SK-N-SH treated with all-trans-retinoic acid at 6 μM for 48 hours (cell line): ENCODE measurements around the gene ADH1C.

Source experiments
- ATAC-seq: fragments of 200-7000 bp; cut with Tn5 transposase; 3 replicates; pipeline ENCODE4 v1.9.1; 2020; ENCODE audit warnings: mild to moderate bottlenecking, moderate library complexity
- ARNTL ChIP-seq: fragments of 450-650 bp; formaldehyde crosslinking; IDR thresholded peaks from 2 replicates; pipeline ENCODE4 v1.5.0; 2020; ENCODE audit warnings: low read depth, mild to moderate bottlenecking, moderate library complexity, borderline replicate concordance
- BACH2 ChIP-seq: fragments of 250-450 bp; sonication (Bioruptor Pico); IDR thresholded peaks from 2 replicates; pipeline ENCODE4 v1.9.0; 2021; ENCODE audit warnings: mild to moderate bottlenecking, borderline replicate concordance
- CREB5 ChIP-seq: fragments of 250-450 bp; sonication (Bioruptor Pico); IDR thresholded peaks from 2 replicates; pipeline ENCODE4 v1.5.1; 2020; ENCODE audit warnings: low read depth, mild to moderate bottlenecking, moderate library complexity
- CSDC2 ChIP-seq: fragments of 250-450 bp; sonication (Bioruptor Pico); IDR thresholded peaks from 2 replicates; pipeline ENCODE4 v1.5.0; 2020; ENCODE audit warnings: mild to moderate bottlenecking, moderate library complexity
- CSRNP3 ChIP-seq: fragments of 250-450 bp; sonication (Bioruptor Pico); IDR thresholded peaks from 2 replicates; pipeline ENCODE4 v1.5.1; 2021; ENCODE audit warnings: mild to moderate bottlenecking, moderate library complexity
- ESRRG ChIP-seq: fragments of 250-450 bp; sonication (Bioruptor Pico); IDR thresholded peaks from 2 replicates; pipeline ENCODE4 v1.6.1; 2021; ENCODE audit warnings: mild to moderate bottlenecking
- GLIS3 ChIP-seq: fragments of 250-450 bp; sonication (Bioruptor Pico); IDR thresholded peaks from 2 replicates; pipeline ENCODE4 v1.5.0; 2020; ENCODE audit warnings: mild to moderate bottlenecking, moderate library complexity
- OSR1 ChIP-seq: fragments of 250-450 bp; sonication (Bioruptor Pico); IDR thresholded peaks from 2 replicates; pipeline ENCODE4 v1.8.0; 2022; ENCODE audit warnings: moderate library complexity, mild to moderate bottlenecking, inconsistent platforms
- POU6F1 ChIP-seq: fragments of 250-450 bp; sonication (Bioruptor Pico); IDR thresholded peaks from 2 replicates; pipeline ENCODE4 v1.8.0; 2021; ENCODE audit warnings: low read depth, mild to moderate bottlenecking, moderate library complexity, borderline replicate concordance
- PPARA ChIP-seq: fragments of 250-450 bp; sonication (Bioruptor Pico); IDR thresholded peaks from 2 replicates; pipeline ENCODE4 v1.5.0; 2020; ENCODE audit warnings: mild to moderate bottlenecking, borderline replicate concordance
- RARB ChIP-seq: fragments of 250-450 bp; sonication (Bioruptor Pico); IDR thresholded peaks from 2 replicates; pipeline ENCODE4 v1.8.0; 2021; ENCODE audit warnings: mild to moderate bottlenecking, moderate library complexity
- SNAI2 ChIP-seq: fragments of 250-450 bp; sonication (Bioruptor Pico); IDR thresholded peaks from 2 replicates; pipeline ENCODE4 v1.5.0; 2020; ENCODE audit warnings: mild to moderate bottlenecking, moderate library complexity
- TCF4 ChIP-seq: fragments of 250-450 bp; sonication (Bioruptor Pico); IDR thresholded peaks from 2 replicates; pipeline ENCODE4 v1.8.0; 2021; ENCODE audit warnings: mild to moderate bottlenecking, moderate library complexity, borderline replicate concordance
- TOX ChIP-seq: fragments of 250-450 bp; sonication (Bioruptor Pico); IDR thresholded peaks from 2 replicates; pipeline ENCODE4 v1.8.0; 2021; ENCODE audit warnings: mild to moderate bottlenecking, moderate library complexity, borderline replicate concordance
- ZC3H10 ChIP-seq: fragments of 250-450 bp; sonication (Bioruptor Pico); IDR thresholded peaks from 2 replicates; pipeline ENCODE4 v1.5.1; 2021; ENCODE audit warnings: mild to moderate bottlenecking, moderate library complexity
- ZFP3 ChIP-seq: fragments of 250-450 bp; sonication (Bioruptor Pico); IDR thresholded peaks from 2 replicates; pipeline ENCODE4 v1.5.0; 2020; ENCODE audit warnings: mild to moderate bottlenecking, moderate library complexity
- ZNF565 ChIP-seq: fragments of 450-650 bp; formaldehyde crosslinking; conservative IDR thresholded peaks from 2 replicates; pipeline ENCODE4 v1.5.0; 2020; ENCODE audit warnings: low read depth, mild to moderate bottlenecking, moderate library complexity
- ZNF70 ChIP-seq: fragments of 450-650 bp; formaldehyde crosslinking; IDR thresholded peaks from 2 replicates; pipeline ENCODE4 v1.5.0; 2020; ENCODE audit warnings: mild to moderate bottlenecking, moderate library complexity
- ZNF8 ChIP-seq: fragments of 450-650 bp; formaldehyde crosslinking; IDR thresholded peaks from 2 replicates; pipeline ENCODE4 v1.5.0; 2020; ENCODE audit warnings: mild to moderate bottlenecking, moderate library complexity
- TF ChIP-seq, protein P1 (sequence below): fragments of 250-450 bp; sonication (Bioruptor Pico); IDR thresholded peaks from 2 replicates; pipeline ENCODE4 v1.8.0; 2020; ENCODE audit warnings: mild to moderate bottlenecking, moderate library complexity, borderline replicate concordance
- TF ChIP-seq, protein P2 (sequence below): fragments of 250-450 bp; sonication (Bioruptor Pico); IDR thresholded peaks from 2 replicates; pipeline ENCODE4 v1.5.0; 2020; ENCODE audit warnings: mild to moderate bottlenecking, moderate library complexity

Gene ADH1C

GRCh38 chr4:99382745-99383360, 30.3 kb upstream of the ADH1C start:
- TF ChIP-seq GLIS3 (CRISPR knock-in tag) (no peak), ESRRG (CRISPR knock-in tag) (no peak), CSDC2 (CRISPR knock-in tag) (no peak), ZC3H10 (CRISPR knock-in tag) (no peak), CREB5 (CRISPR knock-in tag) (no peak), ARNTL (CRISPR knock-in tag) (no peak), ZNF565 (no peak), OSR1 (CRISPR knock-in tag) (no peak), BACH2 (CRISPR knock-in tag) (no peak), POU6F1 (CRISPR knock-in tag) (no peak), SNAI2 (CRISPR knock-in tag) (no peak), RARB (no peak), ZNF70 (CRISPR knock-in tag) (no peak), ZNF8 (CRISPR knock-in tag) (no peak)
- TF ChIP-seq, protein P1, sequence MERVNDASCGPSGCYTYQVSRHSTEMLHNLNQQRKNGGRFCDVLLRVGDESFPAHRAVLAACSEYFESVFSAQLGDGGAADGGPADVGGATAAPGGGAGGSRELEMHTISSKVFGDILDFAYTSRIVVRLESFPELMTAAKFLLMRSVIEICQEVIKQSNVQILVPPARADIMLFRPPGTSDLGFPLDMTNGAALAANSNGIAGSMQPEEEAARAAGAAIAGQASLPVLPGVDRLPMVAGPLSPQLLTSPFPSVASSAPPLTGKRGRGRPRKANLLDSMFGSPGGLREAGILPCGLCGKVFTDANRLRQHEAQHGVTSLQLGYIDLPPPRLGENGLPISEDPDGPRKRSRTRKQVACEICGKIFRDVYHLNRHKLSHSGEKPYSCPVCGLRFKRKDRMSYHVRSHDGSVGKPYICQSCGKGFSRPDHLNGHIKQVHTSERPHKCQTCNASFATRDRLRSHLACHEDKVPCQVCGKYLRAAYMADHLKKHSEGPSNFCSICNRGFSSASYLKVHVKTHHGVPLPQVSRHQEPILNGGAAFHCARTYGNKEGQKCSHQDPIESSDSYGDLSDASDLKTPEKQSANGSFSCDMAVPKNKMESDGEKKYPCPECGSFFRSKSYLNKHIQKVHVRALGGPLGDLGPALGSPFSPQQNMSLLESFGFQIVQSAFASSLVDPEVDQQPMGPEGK: no peak
- no peak for ATAC-seq

GRCh38 chr4:99381588-99382175, 29.1 kb upstream of the ADH1C start:
- no peak for ATAC-seq
- TF ChIP-seq TCF4 (CRISPR knock-in tag) (no peak), CSDC2 (CRISPR knock-in tag) (no peak), GLIS3 (CRISPR knock-in tag) (no peak), ZFP3 (CRISPR knock-in tag) (no peak), ZNF565 (no peak), SNAI2 (CRISPR knock-in tag) (no peak), ZNF70 (CRISPR knock-in tag) (no peak), POU6F1 (CRISPR knock-in tag) (no peak), BACH2 (CRISPR knock-in tag) (no peak), CREB5 (CRISPR knock-in tag) (no peak), PPARA (CRISPR knock-in tag) (no peak), ARNTL (CRISPR knock-in tag) (no peak), ESRRG (CRISPR knock-in tag) (no peak), RARB (no peak), OSR1 (CRISPR knock-in tag) (no peak), TOX (CRISPR knock-in tag) (no peak), CSRNP3 (CRISPR knock-in tag) (no peak)
- TF ChIP-seq, protein P1: no peak
- TF ChIP-seq, protein P2, sequence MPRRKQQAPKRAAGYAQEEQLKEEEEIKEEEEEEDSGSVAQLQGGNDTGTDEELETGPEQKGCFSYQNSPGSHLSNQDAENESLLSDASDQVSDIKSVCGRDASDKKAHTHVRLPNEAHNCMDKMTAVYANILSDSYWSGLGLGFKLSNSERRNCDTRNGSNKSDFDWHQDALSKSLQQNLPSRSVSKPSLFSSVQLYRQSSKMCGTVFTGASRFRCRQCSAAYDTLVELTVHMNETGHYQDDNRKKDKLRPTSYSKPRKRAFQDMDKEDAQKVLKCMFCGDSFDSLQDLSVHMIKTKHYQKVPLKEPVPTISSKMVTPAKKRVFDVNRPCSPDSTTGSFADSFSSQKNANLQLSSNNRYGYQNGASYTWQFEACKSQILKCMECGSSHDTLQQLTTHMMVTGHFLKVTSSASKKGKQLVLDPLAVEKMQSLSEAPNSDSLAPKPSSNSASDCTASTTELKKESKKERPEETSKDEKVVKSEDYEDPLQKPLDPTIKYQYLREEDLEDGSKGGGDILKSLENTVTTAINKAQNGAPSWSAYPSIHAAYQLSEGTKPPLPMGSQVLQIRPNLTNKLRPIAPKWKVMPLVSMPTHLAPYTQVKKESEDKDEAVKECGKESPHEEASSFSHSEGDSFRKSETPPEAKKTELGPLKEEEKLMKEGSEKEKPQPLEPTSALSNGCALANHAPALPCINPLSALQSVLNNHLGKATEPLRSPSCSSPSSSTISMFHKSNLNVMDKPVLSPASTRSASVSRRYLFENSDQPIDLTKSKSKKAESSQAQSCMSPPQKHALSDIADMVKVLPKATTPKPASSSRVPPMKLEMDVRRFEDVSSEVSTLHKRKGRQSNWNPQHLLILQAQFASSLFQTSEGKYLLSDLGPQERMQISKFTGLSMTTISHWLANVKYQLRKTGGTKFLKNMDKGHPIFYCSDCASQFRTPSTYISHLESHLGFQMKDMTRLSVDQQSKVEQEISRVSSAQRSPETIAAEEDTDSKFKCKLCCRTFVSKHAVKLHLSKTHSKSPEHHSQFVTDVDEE: no peak
